ENCODE measurements around the gene MRPS15. TPM values are rescaled to one million over a fixed set of nuclear protein-coding genes. Genes with fewer than 3 reads are reported as not detected.
"Not testable (repeated sequence)": the region's sequence is repeated elsewhere in the genome, so short reads cannot be mapped to it uniquely, and the experiment has no call there.

MRPS15 gene
- total RNA-seq, 1 experiment from 2014 or later: 101 TPM

GRCh38 chr1:36503159-36503558, 39.0 kb upstream of the MRPS15 start:
- H3K4me1 Mint-ChIP-seq (ENCODE audit: insufficient read depth, unreplicated experiment): no peaks in the 10 kb centered on the region
- no TSS peak for BruUV-seq (replicated peaks)
- H3K4me3 Mint-ChIP-seq (ENCODE audit: unreplicated experiment): no peak overlapping the region
- ChIA-PET POLR2A (no interaction called here), CTCF (interaction anchor here (1.4 to 2.7 kb wide), 2 partner anchors 13 to 147 kb away, joined by 3 to 13 read pairs; no protein-coding TSS in a partner anchor)
- intact Hi-C loops (cut with micrococcal nuclease): no loop called here
- TF ChIP-seq, protein P1, sequence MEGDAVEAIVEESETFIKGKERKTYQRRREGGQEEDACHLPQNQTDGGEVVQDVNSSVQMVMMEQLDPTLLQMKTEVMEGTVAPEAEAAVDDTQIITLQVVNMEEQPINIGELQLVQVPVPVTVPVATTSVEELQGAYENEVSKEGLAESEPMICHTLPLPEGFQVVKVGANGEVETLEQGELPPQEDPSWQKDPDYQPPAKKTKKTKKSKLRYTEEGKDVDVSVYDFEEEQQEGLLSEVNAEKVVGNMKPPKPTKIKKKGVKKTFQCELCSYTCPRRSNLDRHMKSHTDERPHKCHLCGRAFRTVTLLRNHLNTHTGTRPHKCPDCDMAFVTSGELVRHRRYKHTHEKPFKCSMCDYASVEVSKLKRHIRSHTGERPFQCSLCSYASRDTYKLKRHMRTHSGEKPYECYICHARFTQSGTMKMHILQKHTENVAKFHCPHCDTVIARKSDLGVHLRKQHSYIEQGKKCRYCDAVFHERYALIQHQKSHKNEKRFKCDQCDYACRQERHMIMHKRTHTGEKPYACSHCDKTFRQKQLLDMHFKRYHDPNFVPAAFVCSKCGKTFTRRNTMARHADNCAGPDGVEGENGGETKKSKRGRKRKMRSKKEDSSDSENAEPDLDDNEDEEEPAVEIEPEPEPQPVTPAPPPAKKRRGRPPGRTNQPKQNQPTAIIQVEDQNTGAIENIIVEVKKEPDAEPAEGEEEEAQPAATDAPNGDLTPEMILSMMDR (IDR thresholded peaks at IDR 0.05; ENCODE audit: unreplicated experiment): no peak
- peaks cover 35% of the 10 kb centered on the region for H3K27me3 Mint-ChIP-seq (ENCODE audit: insufficient read depth, unreplicated experiment)
- DNase-seq (ENCODE audit: unreplicated experiment): no peak
- no peaks in the 10 kb centered on the region for H3K36me3 Mint-ChIP-seq (ENCODE audit: insufficient read depth, unreplicated experiment)
- no peak overlapping the region for H3K27ac Mint-ChIP-seq (ENCODE audit: low read depth, unreplicated experiment)
- H3K9me3 Mint-ChIP-seq (ENCODE audit: unreplicated experiment): no peaks in the 10 kb centered on the region

- POLR2A ChIA-PET: no interaction called here
- no peak overlapping the region for H3K27ac Mint-ChIP-seq (ENCODE audit: low read depth, unreplicated experiment)
- TF ChIP-seq, protein P1 (IDR thresholded peaks at IDR 0.05; ENCODE audit: unreplicated experiment): no peak
- H3K27me3 Mint-ChIP-seq (ENCODE audit: insufficient read depth, unreplicated experiment): peaks cover 40% of the 10 kb centered on the region
- intact Hi-C loops (cut with micrococcal nuclease): no loop called here
- no peak overlapping the region for H3K4me3 Mint-ChIP-seq (ENCODE audit: unreplicated experiment)
- CTCF ChIA-PET: interaction anchor here (1.4 to 2.7 kb wide), 2 partner anchors 13 to 147 kb away, joined by 3 to 13 read pairs; no protein-coding TSS in a partner anchor
- BruUV-seq (replicated peaks): no TSS peak
- no peaks in the 10 kb centered on the region for H3K36me3 Mint-ChIP-seq (ENCODE audit: insufficient read depth, unreplicated experiment)
- H3K9me3 Mint-ChIP-seq (ENCODE audit: unreplicated experiment): no peaks in the 10 kb centered on the region
- no peak for DNase-seq (ENCODE audit: unreplicated experiment)
- H3K4me1 Mint-ChIP-seq (ENCODE audit: insufficient read depth, unreplicated experiment): no peaks in the 10 kb centered on the region
These were observed 38.4 kb upstream of the MRPS15 start for GRCh38 chr1:36502616-36503015.

DNA sequence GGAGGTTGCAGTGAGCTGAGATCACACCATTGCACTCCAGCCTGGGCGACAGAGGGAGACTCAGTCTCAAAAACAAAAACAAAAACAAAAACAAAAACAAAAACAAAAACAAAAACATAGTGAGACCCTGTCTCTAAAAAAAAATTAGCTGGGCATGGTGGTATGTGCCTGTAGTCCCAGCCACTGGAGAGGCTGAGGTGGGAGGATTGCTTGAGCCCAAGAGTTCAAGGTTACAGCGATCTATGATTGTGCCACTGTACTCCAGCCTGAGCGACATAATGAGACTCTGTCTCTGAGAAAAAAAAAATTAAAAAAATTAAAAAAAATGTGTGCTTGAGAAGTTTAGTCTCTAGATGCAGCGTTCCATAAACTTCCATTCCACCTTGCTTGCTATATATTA, 37.7 kb upstream of the MRPS15 start:
- H3K4me3 Mint-ChIP-seq (ENCODE audit: unreplicated experiment); intact Hi-C loops (cut with micrococcal nuclease); H3K4me1 Mint-ChIP-seq (ENCODE audit: insufficient read depth, unreplicated experiment); H3K36me3 Mint-ChIP-seq (ENCODE audit: insufficient read depth, unreplicated experiment); BruUV-seq (replicated peaks); DNase-seq (ENCODE audit: unreplicated experiment); H3K27ac Mint-ChIP-seq (ENCODE audit: low read depth, unreplicated experiment); H3K9me3 Mint-ChIP-seq (ENCODE audit: unreplicated experiment): not testable (repeated sequence)
- peaks cover 40% of the 10 kb centered on the region for H3K27me3 Mint-ChIP-seq (ENCODE audit: insufficient read depth, unreplicated experiment)
- ChIA-PET POLR2A (interaction anchor here (0.6 kb wide), 1 partner anchor 34 kb away, joined by 3 read pairs; no protein-coding TSS in a partner anchor), CTCF (interaction anchor here (0.6 to 2.7 kb wide), 8 partner anchors 8 to 1370 kb away, joined by 3 to 13 read pairs (median 3); no protein-coding TSS in a partner anchor)

- Mint-ChIP-seq H3K9me3 (ENCODE audit: unreplicated experiment) (no peaks in the 10 kb centered on the region), H3K4me1 (ENCODE audit: insufficient read depth, unreplicated experiment) (no peaks in the 10 kb centered on the region), H3K36me3 (ENCODE audit: insufficient read depth, unreplicated experiment) (no peaks in the 10 kb centered on the region), H3K27me3 (ENCODE audit: insufficient read depth, unreplicated experiment) (peaks cover 38% of the 10 kb centered on the region), H3K27ac (ENCODE audit: low read depth, unreplicated experiment) (no peak overlapping the region), H3K4me3 (ENCODE audit: unreplicated experiment) (no peak overlapping the region)
- DNase-seq (ENCODE audit: unreplicated experiment): no peak
- TF ChIP-seq, protein P1 (IDR thresholded peaks at IDR 0.05; ENCODE audit: unreplicated experiment): no peak
- BruUV-seq (replicated peaks): no TSS peak
- CTCF ChIA-PET: interaction anchor here (1.9 kb wide), 1 partner anchor 19 kb away, joined by 15 read pairs; no protein-coding TSS in a partner anchor
- intact Hi-C loops (cut with micrococcal nuclease): no loop called here
- POLR2A ChIA-PET: no interaction called here
These were observed 33.0 kb upstream of the MRPS15 start for GRCh38 chr1:36497207-36497606.

DNA sequence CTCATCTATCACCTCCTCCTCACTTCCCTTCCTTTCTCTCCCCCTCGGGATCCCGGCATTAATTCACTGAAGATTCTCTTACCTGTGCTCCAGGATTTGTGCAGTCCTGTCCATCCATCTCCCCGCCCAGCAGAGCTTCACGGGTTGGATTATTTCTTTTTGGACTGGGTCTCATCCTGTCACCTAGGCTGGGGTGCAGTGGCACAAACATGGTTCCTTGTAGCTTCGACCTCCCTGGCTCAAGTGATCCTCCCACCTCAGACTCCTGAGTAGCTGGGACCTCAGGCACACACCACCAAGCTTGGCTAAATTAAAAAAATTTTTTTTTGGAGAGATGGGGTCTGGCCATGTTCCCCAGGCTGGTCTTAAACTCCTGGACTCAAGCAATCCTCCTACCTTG, 30.8 kb upstream of the MRPS15 start:
- intact Hi-C loops (cut with micrococcal nuclease): no loop called here
- no peaks in the 10 kb centered on the region for H3K36me3 Mint-ChIP-seq (ENCODE audit: insufficient read depth, unreplicated experiment)
- CTCF ChIA-PET: interaction anchor here (0.6 to 1.2 kb wide), 2 partner anchors 24 to 829 kb away, joined by 3 read pairs; no protein-coding TSS in a partner anchor
- no TSS peak for BruUV-seq (replicated peaks)
- TF ChIP-seq, protein P1 (IDR thresholded peaks at IDR 0.05; ENCODE audit: unreplicated experiment): no peak
- H3K9me3 Mint-ChIP-seq (ENCODE audit: unreplicated experiment): no peaks in the 10 kb centered on the region
- no peak overlapping the region for H3K4me3 Mint-ChIP-seq (ENCODE audit: unreplicated experiment)
- no peak overlapping the region for H3K27ac Mint-ChIP-seq (ENCODE audit: low read depth, unreplicated experiment)
- peaks cover 36% of the 10 kb centered on the region for H3K27me3 Mint-ChIP-seq (ENCODE audit: insufficient read depth, unreplicated experiment)
- no peak for DNase-seq (ENCODE audit: unreplicated experiment)
- H3K4me1 Mint-ChIP-seq (ENCODE audit: insufficient read depth, unreplicated experiment): no peaks in the 10 kb centered on the region
- POLR2A ChIA-PET: no interaction called here

All from MCF 10A (cell line).